Measurements from ENCODE around the gene ALX3. TPM values are rescaled to one million over a fixed set of nuclear protein-coding genes. Genes with fewer than 3 reads are reported as not detected.

The ALX3 gene
- total RNA-seq, 1 donor from 2014 or later, result 2.8 TPM

GRCh38 chr1:110055493-110056284 is 14.8 kb downstream of the ALX3 start:
- H3K36me3 Mint-ChIP-seq (ENCODE audit: insufficient read depth), result peaks cover 43% of the 10 kb centered on the region
- no peak overlapping the region for H3K4me3 Mint-ChIP-seq (ENCODE audit: low read depth)
- H3K9me3 Mint-ChIP-seq (ENCODE audit: low read depth), result no peaks in the 10 kb centered on the region
- no peak for TF ChIP-seq CTCF (IDR thresholded peaks at IDR 0.05; ENCODE audit: unreplicated experiment)
- H3K27ac Mint-ChIP-seq, result no peak overlapping the region
- DNase-seq (ENCODE audit: low spot score, unreplicated experiment), result no peak
- no peaks in the 10 kb centered on the region for H3K27me3 Mint-ChIP-seq
- H3K4me1 Mint-ChIP-seq (ENCODE audit: low read depth), result no peaks in the 10 kb centered on the region

DNA sequence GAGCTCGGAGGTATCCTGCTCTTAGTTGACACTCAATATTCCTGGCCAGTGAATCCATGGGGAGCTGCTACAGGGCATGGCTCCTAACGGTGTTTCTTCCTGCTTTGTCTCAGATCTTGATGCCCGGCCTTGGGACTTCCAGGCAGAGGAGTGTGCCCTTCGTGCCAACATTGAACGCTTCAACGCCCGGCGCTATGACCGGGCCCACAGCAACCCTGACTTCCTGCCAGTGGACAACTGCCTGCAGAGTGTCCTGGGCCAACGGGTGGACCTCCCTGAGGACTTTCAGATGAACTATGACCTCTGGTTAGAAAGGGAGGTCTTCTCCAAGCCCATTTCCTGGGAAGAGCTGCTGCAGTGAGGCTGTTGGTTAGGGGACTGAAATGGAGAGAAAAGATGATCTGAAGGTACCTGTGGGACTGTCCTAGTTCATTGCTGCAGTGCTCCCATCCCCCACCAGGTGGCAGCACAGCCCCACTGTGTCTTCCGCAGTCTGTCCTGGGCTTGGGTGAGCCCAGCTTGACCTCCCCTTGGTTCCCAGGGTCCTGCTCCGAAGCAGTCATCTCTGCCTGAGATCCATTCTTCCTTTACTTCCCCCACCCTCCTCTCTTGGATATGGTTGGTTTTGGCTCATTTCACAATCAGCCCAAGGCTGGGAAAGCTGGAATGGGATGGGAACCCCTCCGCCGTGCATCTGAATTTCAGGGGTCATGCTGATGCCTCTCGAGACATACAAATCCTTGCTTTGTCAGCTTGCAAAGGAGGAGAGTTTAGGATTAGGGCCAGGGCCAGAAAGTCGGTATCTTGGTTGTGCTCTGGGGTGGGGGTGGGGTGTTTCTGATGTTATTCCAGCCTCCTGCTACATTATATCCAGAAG is 16.7 kb downstream of the ALX3 start:
- H3K9me3 Mint-ChIP-seq (ENCODE audit: low read depth), result no peaks in the 10 kb centered on the region
- peaks cover under 1% of the 10 kb centered on the region for H3K4me1 Mint-ChIP-seq (ENCODE audit: low read depth)
- peak; percentile 94 for TF ChIP-seq CTCF (IDR thresholded peaks at IDR 0.05; ENCODE audit: unreplicated experiment)
- H3K27ac Mint-ChIP-seq, result no peak overlapping the region
- H3K4me3 Mint-ChIP-seq (ENCODE audit: low read depth), result no peak overlapping the region
- peak; percentile 73 for DNase-seq (ENCODE audit: low spot score, unreplicated experiment)
- no peaks in the 10 kb centered on the region for H3K27me3 Mint-ChIP-seq
- H3K36me3 Mint-ChIP-seq (ENCODE audit: insufficient read depth), result peaks cover 38% of the 10 kb centered on the region

DNA sequence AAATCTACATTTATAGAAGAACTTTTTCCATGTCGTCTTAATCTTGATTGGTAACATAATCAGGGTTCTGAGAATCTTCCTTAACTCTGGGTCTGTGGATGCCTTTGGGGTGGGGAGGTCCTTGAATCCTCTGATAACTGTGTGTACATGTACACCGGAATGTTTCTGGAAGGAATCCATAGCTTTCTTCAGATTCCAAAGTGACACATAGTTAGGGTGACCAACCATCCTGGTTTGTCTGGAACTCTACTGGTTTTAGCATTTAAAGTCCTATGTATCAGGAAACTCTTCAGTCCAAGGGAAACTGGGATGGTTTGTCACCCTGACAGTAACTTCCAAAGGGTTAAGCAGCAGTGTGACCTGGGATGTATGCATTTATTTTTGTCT is 19.2 kb downstream of the ALX3 start:
- Mint-ChIP-seq H3K4me3 (ENCODE audit: low read depth) (no peak overlapping the region), H3K4me1 (ENCODE audit: low read depth) (peaks cover 4% of the 10 kb centered on the region), H3K9me3 (ENCODE audit: low read depth) (no peaks in the 10 kb centered on the region), H3K36me3 (ENCODE audit: insufficient read depth) (peaks cover 33% of the 10 kb centered on the region), H3K27ac (no peak overlapping the region), H3K27me3 (no peaks in the 10 kb centered on the region)
- no peak for DNase-seq (ENCODE audit: low spot score, unreplicated experiment)
- no peak for TF ChIP-seq CTCF (IDR thresholded peaks at IDR 0.05; ENCODE audit: unreplicated experiment)

DNA sequence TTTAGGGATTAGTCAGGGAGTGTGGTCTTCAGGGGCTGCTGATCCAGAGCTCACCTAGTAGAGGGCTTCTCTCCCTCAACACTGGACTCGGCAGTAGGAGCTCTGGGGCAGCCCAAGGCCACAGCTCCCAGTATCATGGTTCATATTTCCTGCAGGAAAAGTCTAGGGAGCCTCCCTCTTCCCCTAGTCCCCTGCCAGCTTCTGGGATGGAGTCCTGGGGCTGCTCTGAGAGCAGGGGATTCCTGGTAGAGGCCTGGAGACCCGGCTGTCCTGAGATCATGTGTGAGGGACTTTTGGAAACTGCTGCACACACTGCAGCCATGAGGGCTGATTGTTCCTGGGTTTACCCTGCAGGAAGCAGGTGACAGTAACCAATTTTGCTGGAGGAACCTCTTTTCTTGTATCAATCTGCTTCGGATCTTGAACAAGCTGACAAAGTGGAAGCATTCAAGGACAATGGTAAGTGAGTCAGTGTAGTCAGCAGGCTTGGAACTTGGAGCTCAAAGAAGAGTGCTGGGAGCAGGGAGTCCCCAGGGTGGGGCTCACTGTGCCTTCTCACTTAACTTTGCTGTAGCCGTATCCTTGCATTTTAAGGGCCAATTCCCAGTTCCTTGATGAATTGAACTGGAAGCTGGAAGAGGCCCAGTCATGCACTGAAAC is 19.7 kb downstream of the ALX3 start:
- Mint-ChIP-seq H3K4me1 (ENCODE audit: low read depth) (peaks cover 4% of the 10 kb centered on the region), H3K9me3 (ENCODE audit: low read depth) (no peaks in the 10 kb centered on the region), H3K27me3 (no peaks in the 10 kb centered on the region), H3K4me3 (ENCODE audit: low read depth) (no peak overlapping the region), H3K27ac (no peak overlapping the region), H3K36me3 (ENCODE audit: insufficient read depth) (peaks cover 34% of the 10 kb centered on the region)
- TF ChIP-seq CTCF (IDR thresholded peaks at IDR 0.05; ENCODE audit: unreplicated experiment), result no peak
- DNase-seq (ENCODE audit: low spot score, unreplicated experiment), result no peak
